IgD-negative memory B cell (primary cell): Measurements from ENCODE around the gene LIMK2. TPM values are rescaled to one million over a fixed set of nuclear protein-coding genes. Genes with fewer than 3 reads are reported as not detected.
A peak's percentile ranks its signal among the peaks of the same experiment; 100 is the strongest.
"Not testable (repeated sequence)": the region's sequence is repeated elsewhere in the genome, so short reads cannot be mapped to it uniquely, and the experiment has no call there.

Experiments used
- H3K27ac Mint-ChIP-seq, 3 donors: one replicate each; pipeline ENCODE4 v1.8.0; 2020 to 2022; ENCODE audit warnings: mild to moderate bottlenecking in 3 of 3, mixed read lengths in 3 of 3, moderate library complexity in 1 of 3
- H3K27me3 Mint-ChIP-seq: one replicate; pipeline ENCODE4 v1.8.0; 2021; ENCODE audit warnings: mixed read lengths
- H3K36me3 Mint-ChIP-seq: one replicate; pipeline ENCODE4 v1.8.0; 2020; ENCODE audit warnings: mild to moderate bottlenecking, mixed read lengths
- H3K4me1 Mint-ChIP-seq, 3 donors: one replicate each; pipeline ENCODE4 v1.8.0; 2020 to 2022; ENCODE audit warnings: mixed read lengths in 3 of 3, mild to moderate bottlenecking in 1 of 3
- H3K4me3 Mint-ChIP-seq, 4 donors: one replicate each; pipeline ENCODE4 v1.8.0; 2020 to 2022; ENCODE audit warnings: mild to moderate bottlenecking in 4 of 4, mixed read lengths in 4 of 4, moderate library complexity in 3 of 4
- H3K9me3 Mint-ChIP-seq, 3 donors: one replicate each; pipeline ENCODE4 v1.8.0; 2020 to 2021; ENCODE audit warnings: mixed read lengths in 3 of 3, mild to moderate bottlenecking in 1 of 3
- polyA plus RNA-seq: library from polyadenylated mRNA; unstranded; fragments of 300-500 nt; fragmentation: Illumina TruSeq; gene quantifications from one replicate; pipeline ENCODE4 v1.2.3, GENCODE V29; 2021

Gene LIMK2
- polyA plus RNA-seq, 1 donor from 2014 or later, result 9.1 TPM

DNA sequence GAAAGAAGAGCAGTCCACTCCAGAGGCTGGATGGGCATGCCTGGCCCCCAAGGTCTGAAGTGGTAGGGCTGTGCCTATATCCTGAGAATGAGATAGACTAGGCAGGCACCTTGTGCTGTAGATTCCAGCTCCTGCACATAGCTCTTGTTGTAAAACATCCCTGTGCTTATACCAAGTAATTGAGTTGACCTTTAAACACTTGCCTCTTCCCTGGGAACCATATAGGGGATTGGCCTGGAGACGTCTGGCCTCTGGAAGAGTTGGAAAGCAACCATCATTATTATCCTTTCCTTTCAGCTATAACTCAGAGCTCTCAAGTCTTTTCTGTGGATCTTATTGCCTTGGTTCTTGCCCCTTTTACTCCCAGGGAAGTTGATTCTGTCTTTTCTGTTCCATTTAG is 15.1 kb downstream of the LIMK2 start:
- Mint-ChIP-seq H3K27me3 (no peaks in the 10 kb centered on the region), H3K4me3 (no peak overlapping the region), H3K4me1 (peaks cover 13 to 19% (median 14%) of the 10 kb centered on the region in 3 donors), H3K27ac (no peak overlapping the region), H3K36me3 (no peaks in the 10 kb centered on the region), H3K9me3 (no peaks in the 10 kb centered on the region)

DNA sequence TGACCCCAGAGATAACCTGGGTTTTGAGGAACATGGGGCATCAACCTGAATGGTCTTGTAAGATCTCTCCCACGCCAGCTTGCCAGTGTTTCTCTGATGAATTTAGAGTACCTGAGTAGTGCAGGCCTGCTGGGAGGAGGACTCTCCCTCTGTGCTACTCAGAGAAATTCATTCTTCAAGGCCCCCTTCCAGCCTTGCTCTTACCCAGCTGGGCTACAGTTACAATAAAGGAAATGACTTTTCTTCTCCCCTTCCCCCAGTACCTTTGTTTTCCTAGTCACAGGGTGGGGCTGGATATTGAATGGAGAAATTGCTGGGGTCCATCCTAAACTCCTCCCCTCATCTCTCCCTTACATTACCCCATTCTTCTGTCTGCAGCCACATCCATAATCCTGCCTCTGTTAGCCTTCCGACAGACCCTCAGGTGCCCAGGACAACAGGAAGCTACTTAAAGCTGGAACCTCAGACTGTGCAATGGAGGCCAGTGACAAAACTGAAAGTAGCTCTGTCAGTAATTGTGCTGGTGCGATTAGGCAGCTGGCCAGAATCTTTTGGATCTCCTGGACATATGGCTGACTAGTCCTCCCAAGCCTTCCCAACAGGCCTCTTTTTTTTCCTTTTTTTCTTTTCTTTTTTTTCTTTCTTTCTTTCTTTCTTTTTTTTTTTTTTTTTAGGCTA is 17.4 kb downstream of the LIMK2 start:
- peak overlapping the region in 2 of 4 donors; percentile 17 to 56 for H3K4me3 Mint-ChIP-seq
- peaks cover 12 to 14% (median 13%) of the 10 kb centered on the region in 3 donors for H3K4me1 Mint-ChIP-seq
- H3K27me3 Mint-ChIP-seq, result no peaks in the 10 kb centered on the region
- H3K27ac Mint-ChIP-seq, result peak overlapping the region in 2 of 3 donors; percentile 74 to 89
- no peaks in the 10 kb centered on the region for H3K36me3 Mint-ChIP-seq
- no peaks in the 10 kb centered on the region for H3K9me3 Mint-ChIP-seq

DNA sequence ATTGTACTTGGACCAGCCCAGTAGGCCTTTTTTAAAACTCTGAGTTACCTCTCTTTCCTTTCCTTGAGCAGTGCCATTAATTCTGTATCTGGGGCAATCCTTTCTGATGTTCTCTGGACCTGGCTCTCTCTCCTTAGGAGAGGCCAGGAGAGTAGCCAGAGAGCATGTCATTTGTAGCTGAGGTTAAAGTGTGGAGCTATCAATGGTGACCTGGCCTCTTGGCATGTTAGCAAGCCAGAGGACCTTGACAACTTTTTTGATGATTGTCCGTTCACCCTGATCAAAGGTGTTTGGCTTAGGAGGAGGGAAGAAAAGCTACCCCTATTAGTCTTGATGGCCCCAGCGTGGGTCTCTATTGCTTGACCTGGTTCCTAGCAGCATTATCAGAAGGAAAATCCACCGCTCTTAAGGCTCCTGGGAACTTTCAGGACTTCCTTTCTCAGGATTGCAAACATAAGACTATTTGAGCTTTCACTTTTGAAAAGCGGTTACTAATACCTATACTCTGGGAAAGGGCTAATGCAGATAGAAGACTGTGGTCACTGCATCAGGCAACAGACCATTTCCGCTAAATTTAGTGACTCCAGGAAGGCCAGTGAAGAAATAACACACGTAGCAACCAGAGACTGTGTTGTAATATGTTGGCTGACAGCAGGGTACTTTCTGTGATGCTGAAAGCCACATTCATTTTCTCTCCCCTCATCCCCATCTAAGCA is 18.2 kb downstream of the LIMK2 start:
- no peak overlapping the region for H3K4me3 Mint-ChIP-seq
- no peaks in the 10 kb centered on the region for H3K9me3 Mint-ChIP-seq
- H3K27me3 Mint-ChIP-seq, result no peaks in the 10 kb centered on the region
- peak overlapping the region in 2 of 3 donors; percentile 53 to 89 for H3K27ac Mint-ChIP-seq
- H3K4me1 Mint-ChIP-seq, result peaks cover 13 to 17% (median 14%) of the 10 kb centered on the region in 3 donors
- H3K36me3 Mint-ChIP-seq, result no peaks in the 10 kb centered on the region

DNA sequence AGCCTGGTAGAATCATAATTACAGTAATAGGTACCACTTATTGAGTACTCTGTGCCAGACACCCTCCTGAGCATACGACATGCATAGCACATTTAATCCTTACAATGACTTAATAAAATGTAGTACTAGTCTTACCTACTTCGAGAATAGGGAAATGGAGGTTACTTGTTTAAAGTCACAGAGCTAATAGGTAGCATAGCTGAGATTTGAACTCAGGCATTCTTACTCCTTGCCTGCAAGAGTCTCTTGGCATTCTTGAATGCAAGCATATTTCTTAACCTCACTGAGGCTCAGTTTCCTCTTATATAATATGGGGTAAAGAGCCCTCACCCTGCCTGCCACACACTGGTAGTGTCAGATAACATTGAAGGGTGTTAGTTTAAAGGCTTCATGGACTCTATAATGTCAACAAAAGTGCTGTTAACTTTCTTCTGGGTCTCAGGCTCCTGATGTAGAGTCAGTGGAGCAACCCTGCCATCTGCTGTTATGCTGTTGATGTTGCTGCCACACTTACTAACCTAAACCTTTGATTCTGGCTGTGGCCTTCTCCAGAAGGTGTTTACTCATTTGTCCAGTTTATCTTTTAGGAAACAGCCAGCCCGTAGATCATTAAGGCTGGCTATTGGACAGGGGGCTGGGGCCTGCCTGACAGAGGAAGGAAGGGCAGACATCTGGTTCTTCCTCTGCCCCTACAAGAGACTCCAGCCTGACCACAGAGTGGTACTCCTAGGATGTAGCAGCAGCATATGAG is 18.9 kb downstream of the LIMK2 start:
- Mint-ChIP-seq H3K4me1 (peaks cover 13 to 17% (median 15%) of the 10 kb centered on the region in 3 donors), H3K36me3 (no peaks in the 10 kb centered on the region), H3K9me3 (no peaks in the 10 kb centered on the region), H3K4me3 (peak overlapping the region in 1 of 4 donors; percentile 47), H3K27me3 (no peaks in the 10 kb centered on the region), H3K27ac (peak overlapping the region in 2 of 3 donors; percentile 53 to 89)

DNA sequence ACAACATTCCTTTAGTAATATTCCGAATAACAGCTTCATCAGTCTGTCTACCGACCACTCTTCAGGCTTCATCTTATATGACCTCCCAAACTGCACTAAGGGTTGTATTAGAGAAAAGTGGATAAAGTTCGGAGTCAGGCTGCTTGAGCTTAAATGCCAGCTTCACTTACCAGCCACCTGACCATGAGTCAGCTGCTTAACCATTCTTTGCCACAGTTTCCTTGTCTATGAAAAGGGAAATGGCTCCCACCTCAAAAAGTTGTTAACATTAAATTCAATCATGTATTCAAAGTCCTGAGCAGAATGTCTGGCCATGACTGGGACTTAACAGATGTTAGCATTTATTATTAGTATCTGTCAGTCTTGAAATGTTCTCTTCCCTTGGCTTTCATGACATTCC is 20.9 kb downstream of the LIMK2 start:
- Mint-ChIP-seq H3K9me3 (no peaks in the 10 kb centered on the region), H3K27me3 (no peaks in the 10 kb centered on the region), H3K4me3 (no peak overlapping the region), H3K4me1 (peaks cover 13 to 20% (median 14%) of the 10 kb centered on the region in 3 donors), H3K36me3 (no peaks in the 10 kb centered on the region), H3K27ac (no peak overlapping the region)

DNA sequence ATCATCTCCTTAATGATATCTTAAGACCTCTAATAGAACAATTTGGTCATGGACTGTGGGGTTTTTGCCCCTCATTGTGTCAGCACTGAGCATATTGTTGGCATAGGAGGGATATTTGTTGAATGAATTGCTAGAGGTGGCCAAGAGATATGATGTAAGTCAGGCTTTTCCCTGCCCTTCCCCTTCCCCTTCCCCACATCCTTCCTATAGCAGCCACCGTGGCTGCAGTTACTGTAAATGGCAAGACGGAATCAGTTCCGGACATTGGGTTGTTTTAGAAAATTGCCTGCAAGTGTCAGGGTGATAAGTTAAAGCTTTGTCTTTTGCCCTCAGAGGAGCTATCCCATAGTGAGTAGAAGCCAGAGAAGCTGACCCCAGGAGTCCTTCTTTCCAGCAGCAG is 23.0 kb downstream of the LIMK2 start:
- no peak overlapping the region for H3K27ac Mint-ChIP-seq
- no peaks in the 10 kb centered on the region for H3K36me3 Mint-ChIP-seq
- H3K27me3 Mint-ChIP-seq, result no peaks in the 10 kb centered on the region
- H3K9me3 Mint-ChIP-seq, result no peaks in the 10 kb centered on the region
- peaks cover 10 to 19% (median 10%) of the 10 kb centered on the region in 3 donors for H3K4me1 Mint-ChIP-seq
- H3K4me3 Mint-ChIP-seq, result no peak overlapping the region

DNA sequence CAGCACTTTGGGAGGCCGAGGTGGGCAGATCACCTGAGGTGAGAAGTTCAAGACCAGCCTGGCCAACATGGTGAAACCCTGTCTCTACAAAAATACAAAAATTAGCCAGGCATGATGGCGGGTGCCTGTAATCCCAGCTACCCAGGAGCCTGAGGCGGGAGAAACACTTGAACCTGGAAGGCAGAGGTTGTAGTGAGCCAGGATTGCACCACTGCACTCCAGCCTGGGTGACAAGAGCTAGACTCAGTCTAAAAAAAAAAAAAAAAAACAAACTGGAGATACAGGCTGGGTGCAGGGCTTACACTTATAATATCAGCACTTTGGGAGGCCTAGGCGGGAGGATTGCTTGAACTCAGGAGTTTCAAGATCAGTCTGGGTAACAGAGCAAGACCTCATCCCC is 23.9 kb downstream of the LIMK2 start:
- not testable (repeated sequence) for H3K36me3 Mint-ChIP-seq, H3K27ac Mint-ChIP-seq, H3K9me3 Mint-ChIP-seq, H3K4me3 Mint-ChIP-seq, H3K27me3 Mint-ChIP-seq
- H3K4me1 Mint-ChIP-seq, result peaks cover 4 to 13% (median 4%) of the 10 kb centered on the region in 3 donors

DNA sequence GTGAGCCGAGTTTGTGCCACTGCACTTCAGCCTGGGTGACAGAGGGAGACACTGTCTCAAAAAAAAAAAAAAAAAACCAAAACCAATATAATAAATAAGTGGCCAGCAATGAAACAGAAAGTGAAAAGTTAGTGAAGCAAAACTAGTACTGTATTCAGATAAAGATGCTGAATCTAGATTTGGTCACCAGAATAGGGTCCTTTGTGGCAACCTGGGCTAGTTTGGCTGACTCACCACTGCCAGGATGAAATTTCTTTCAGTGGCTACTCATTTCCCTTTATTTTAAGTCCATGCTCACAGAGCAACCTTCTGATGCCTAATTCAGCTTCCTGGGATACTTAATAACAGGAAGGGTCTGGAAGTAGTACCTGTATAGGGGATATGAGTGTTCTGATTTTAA is 26.0 kb downstream of the LIMK2 start:
- Mint-ChIP-seq H3K36me3 (peaks cover 5% of the 10 kb centered on the region), H3K27ac (peak overlapping the region in 1 of 3 donors; percentile 73), H3K4me1 (peaks cover 0 to 11% (median 3%) of the 10 kb centered on the region in 3 donors), H3K4me3 (no peak overlapping the region), H3K9me3 (no peaks in the 10 kb centered on the region), H3K27me3 (no peaks in the 10 kb centered on the region)

DNA sequence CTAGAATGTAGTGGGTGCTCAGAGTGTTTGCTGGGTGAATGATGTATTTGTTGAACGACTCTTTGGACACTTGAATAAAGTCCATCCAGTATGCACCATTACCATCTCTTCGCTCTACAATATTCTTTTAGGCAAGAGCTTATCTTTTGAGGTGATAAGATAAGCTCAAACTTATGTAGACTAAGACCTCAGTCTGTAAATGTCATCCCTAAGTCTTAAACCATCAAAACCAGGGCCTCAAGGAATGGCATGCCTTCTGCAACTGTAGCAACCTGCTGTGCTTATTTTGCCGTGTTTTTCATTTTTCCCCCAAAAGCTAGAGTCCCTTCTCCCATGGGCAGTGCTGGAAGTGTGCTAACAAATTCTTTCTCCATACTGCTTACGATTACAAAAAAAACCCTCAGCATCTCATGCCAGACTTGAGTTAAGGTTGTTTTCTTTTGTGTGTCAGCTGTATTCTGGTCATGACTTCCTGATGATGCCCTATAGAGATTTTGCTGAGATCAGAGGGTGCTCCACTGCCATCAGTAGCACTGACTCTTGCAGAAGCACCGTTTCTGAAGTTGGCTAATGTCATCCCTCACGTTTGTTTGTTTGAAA is 27.8 kb downstream of the LIMK2 start:
- Mint-ChIP-seq H3K27ac (no peak overlapping the region), H3K4me3 (no peak overlapping the region), H3K36me3 (peaks cover 5% of the 10 kb centered on the region), H3K4me1 (peaks cover 0 to 9% (median 2%) of the 10 kb centered on the region in 3 donors), H3K27me3 (no peaks in the 10 kb centered on the region), H3K9me3 (no peaks in the 10 kb centered on the region)

DNA sequence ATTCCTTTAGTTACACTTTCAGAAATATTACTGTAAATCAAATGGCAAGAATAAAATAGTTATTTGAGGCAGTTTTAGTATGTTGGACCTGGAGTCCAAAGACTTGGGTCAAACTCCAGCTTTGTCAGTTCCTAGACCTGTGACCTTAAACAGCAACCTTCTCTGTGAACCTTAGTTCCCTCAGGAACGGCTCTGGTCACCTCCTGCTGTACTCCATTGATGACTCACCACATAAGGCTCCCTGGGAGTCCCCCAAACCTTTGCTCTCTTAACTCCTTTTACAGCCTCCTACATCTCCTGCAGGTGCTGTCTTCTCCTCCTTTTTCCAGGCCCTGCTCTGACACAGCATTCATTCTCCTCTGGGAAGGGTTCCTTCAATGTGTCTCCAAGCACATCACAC is 29.1 kb downstream of the LIMK2 start:
- Mint-ChIP-seq H3K4me1 (peaks cover 0 to 6% (median 0%) of the 10 kb centered on the region in 3 donors), H3K4me3 (no peak overlapping the region), H3K9me3 (no peaks in the 10 kb centered on the region), H3K27ac (no peak overlapping the region), H3K27me3 (no peaks in the 10 kb centered on the region), H3K36me3 (peaks cover 5% of the 10 kb centered on the region)

DNA sequence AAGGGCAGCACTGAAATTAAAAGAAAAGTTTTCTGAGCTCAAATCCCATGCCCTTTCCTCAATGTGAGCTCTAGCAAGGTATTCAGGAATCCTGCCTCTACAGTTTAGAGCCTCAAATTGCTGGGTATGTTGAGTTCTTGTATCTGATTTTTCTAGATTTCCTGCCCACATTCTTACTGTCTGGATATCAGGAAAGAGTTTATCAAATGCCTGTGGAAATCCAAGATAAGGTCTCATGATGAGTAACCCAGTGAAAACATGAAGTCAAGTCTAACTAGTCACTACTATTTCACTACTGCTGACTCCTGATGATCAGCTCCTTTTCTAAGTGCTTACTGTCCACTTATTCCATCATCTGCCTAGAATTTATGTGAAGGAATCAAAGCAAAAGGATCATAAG is 29.8 kb downstream of the LIMK2 start:
- Mint-ChIP-seq H3K9me3 (no peaks in the 10 kb centered on the region), H3K36me3 (peaks cover 5% of the 10 kb centered on the region), H3K27ac (no peak overlapping the region), H3K27me3 (no peaks in the 10 kb centered on the region), H3K4me3 (no peak overlapping the region), H3K4me1 (peaks cover 0 to 6% (median 0%) of the 10 kb centered on the region in 3 donors)

DNA sequence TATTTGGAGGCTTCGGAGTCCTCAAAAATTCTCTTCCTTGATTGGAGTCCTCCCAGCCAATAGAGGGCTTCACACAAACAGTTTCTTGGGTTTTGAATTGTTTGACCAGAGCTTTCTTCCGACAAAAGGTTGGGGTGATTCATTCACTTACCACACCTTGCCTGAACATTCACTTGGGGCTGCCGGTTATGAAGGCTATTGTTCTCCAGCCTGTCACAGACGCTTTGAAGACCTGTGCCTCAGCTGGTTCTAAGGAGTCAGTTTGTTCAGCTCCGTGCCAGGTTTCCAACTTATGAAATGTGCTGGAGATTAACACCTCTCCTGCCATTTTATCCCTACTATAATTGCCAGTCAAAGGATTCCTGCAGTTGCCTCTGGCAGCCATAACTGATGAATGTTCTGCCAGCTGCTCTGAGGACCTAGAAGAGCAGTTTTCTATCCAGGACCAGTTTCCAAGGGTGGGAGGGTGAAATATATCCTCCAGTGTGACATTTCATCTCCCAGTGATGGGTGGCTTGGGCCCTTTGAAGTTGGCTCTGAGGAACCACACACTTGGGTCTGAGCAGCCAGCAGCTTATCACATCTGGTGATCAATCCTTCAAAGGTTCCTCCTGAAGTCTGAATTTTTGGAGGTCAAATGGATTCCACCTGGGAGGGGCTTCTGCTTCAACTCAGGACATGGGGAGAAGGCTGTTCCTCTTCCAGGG is 31.4 kb downstream of the LIMK2 start:
- no peaks in the 10 kb centered on the region for H3K9me3 Mint-ChIP-seq
- no peak overlapping the region for H3K27ac Mint-ChIP-seq
- H3K4me3 Mint-ChIP-seq, result no peak overlapping the region
- peaks cover 5% of the 10 kb centered on the region for H3K36me3 Mint-ChIP-seq
- no peaks in the 10 kb centered on the region for H3K27me3 Mint-ChIP-seq
- H3K4me1 Mint-ChIP-seq, result peaks cover 0 to 3% (median 0%) of the 10 kb centered on the region in 3 donors

DNA sequence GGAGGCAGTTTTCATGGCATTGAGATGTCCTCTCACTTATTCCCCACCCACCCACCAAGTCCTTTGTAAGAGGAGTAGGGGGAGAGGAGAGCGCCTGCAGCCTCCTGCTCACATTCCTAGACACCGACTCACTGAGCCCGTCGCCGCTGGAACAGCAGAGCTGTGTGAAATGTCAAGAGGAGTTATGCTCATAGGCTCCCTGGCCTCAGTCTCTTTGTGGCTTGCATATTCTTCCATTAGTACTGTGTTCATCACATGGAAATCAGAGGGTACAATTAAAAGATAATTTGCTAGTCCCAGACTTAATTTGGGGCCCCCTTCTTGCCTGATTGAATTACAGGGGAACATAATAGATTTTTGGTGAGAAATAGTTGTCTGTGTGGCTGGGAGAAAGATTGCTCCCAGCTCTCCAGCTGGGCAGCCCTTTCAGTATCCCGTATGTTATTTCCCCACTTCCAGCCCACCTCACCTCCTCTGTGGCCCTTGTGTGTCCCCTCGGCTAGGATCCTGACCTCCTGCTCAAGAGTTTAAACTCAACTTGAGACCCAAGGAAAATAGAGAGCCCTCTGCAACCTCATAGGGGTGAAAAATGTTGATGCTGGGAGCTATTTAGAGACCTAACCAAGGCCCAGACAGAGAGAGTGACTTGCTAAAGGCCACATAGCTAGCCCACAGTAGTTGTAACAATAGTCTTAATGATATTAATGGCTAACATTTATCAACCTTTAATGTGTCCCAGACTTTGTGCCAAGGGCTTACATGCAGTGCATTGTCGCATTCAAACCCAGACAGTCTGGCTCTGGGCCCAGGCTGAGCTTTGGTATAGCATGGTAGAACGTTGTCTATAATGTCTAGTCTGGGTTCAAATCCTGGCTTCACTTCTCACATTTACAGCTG is 32.2 kb downstream of the LIMK2 start:
- Mint-ChIP-seq H3K9me3 (no peaks in the 10 kb centered on the region), H3K4me3 (no peak overlapping the region), H3K27ac (no peak overlapping the region), H3K27me3 (no peaks in the 10 kb centered on the region), H3K36me3 (peaks cover 8% of the 10 kb centered on the region), H3K4me1 (peaks cover 0 to 3% (median 0%) of the 10 kb centered on the region in 3 donors)
